IMR-90 (cell line): ENCODE results near the gene CEACAM6. TPM values are rescaled to one million over a fixed set of nuclear protein-coding genes. Genes with fewer than 3 reads are reported as not detected.
"Not testable (repeated sequence)": the region's sequence is repeated elsewhere in the genome, so short reads cannot be mapped to it uniquely, and the experiment has no call there.

Experiments
- ATAC-seq: fragments of 200-7000 bp; cut with Tn5 transposase; 2 replicates; pipeline ENCODE4 v1.9.1; 2020; ENCODE audit warnings: low read depth, mild to moderate bottlenecking, moderate library complexity
- BruUV-seq: library from RNA; stranded (reverse); fragments of 400-500 nt; replicated peaks from 2 replicates; lab custom pipeline; 2021; lab: Mats Ljungman, UMichigan
- CTCF ChIA-PET: fragments of 300-600 bp; formaldehyde crosslinking; extraction: SDS; loops from one replicate; lab custom pipeline; 2021; ENCODE audit warnings: antibody characterized with exemption; lab: Yijun Ruan, JAX
- POLR2A ChIA-PET: fragments of 300-600 bp; sonication (Branson Sonifier 250); formaldehyde crosslinking; loops from one replicate; lab custom pipeline; 2022; ENCODE audit warnings: antibody characterized with exemption; ENCODE audit not compliant: unreplicated experiment; lab: Charles Lee
- DNase-seq: peaks from one replicate; pipeline ENCODE4 v3.0.0; 2013
- H2AFZ ChIP-seq: replicated peaks from 2 replicates; pipeline ENCODE3; 2013; ENCODE audit warnings: low read length, mild to moderate bottlenecking; ENCODE audit not compliant: poor library complexity
- H2AK5ac ChIP-seq: 2 replicates; pipeline ENCODE4 v1.6.1; 2013; ENCODE audit warnings: low read depth, low read length, inconsistent platforms
- H2AK9ac ChIP-seq: replicated peaks from 2 replicates; pipeline ENCODE3; 2013; ENCODE audit warnings: mild to moderate bottlenecking, low read depth, low read length, moderate library complexity; ENCODE audit not compliant: poor library complexity
- H2BK120ac ChIP-seq: 2 replicates; pipeline ENCODE4 v1.6.1; 2013; ENCODE audit warnings: low read depth, low read length, inconsistent platforms
- H2BK15ac ChIP-seq: 3 replicates; pipeline ENCODE4 v1.6.1; 2013; ENCODE audit warnings: low read depth, low read length, inconsistent platforms
- H2BK20ac ChIP-seq: 2 replicates; pipeline ENCODE4 v1.6.1; 2013; ENCODE audit warnings: low read depth, mild to moderate bottlenecking, inconsistent platforms, low read length, moderate library complexity
- H2BK5ac ChIP-seq: 2 replicates; pipeline ENCODE4 v1.6.1; 2013; ENCODE audit warnings: mild to moderate bottlenecking, low read depth, low read length, inconsistent platforms; ENCODE audit not compliant: poor library complexity, severe bottlenecking
- H3K14ac ChIP-seq: replicated peaks from 2 replicates; pipeline ENCODE4 v1.6.1; 2013; ENCODE audit warnings: low read depth, low read length, inconsistent platforms
- H3K18ac ChIP-seq: 2 replicates; pipeline ENCODE4 v1.6.1; 2013; ENCODE audit warnings: low read depth, low read length, control low read depth
- H3K23ac ChIP-seq: 2 replicates; pipeline ENCODE4 v1.6.1; 2013; ENCODE audit warnings: low read depth, low read length, inconsistent platforms
- H3K27ac ChIP-seq: 2 replicates; pipeline ENCODE4 v1.5.1; 2013; ENCODE audit warnings: mild to moderate bottlenecking, control low read depth, low read length; ENCODE audit not compliant: insufficient read depth
- H3K27me3 ChIP-seq: 2 replicates; pipeline ENCODE4 v1.6.1; 2013; ENCODE audit warnings: low read length; ENCODE audit not compliant: control insufficient read depth, insufficient read depth
- H3K36me3 ChIP-seq: 2 replicates; pipeline ENCODE4 v1.6.1; 2013; ENCODE audit warnings: low read length, mixed read lengths; ENCODE audit not compliant: control insufficient read depth, insufficient read depth
- H3K4ac ChIP-seq: 2 replicates; pipeline ENCODE4 v1.6.1; 2013; ENCODE audit warnings: low read depth, low read length, inconsistent platforms
- H3K4me1 ChIP-seq: 2 replicates; pipeline ENCODE4 v1.6.1; 2013; ENCODE audit warnings: low read length, mixed read lengths; ENCODE audit not compliant: control insufficient read depth, insufficient read depth
- H3K4me2 ChIP-seq: 2 replicates; pipeline ENCODE4 v1.6.1; 2013; ENCODE audit warnings: low read depth, mild to moderate bottlenecking, control low read depth, low read length, moderate library complexity
- H3K4me3 ChIP-seq: 2 replicates; pipeline ENCODE4 v1.5.1; 2013; ENCODE audit warnings: low read depth, mild to moderate bottlenecking, control low read depth, low read length, moderate library complexity; ENCODE audit not compliant: insufficient read depth
- H3K56ac ChIP-seq: 2 replicates; pipeline ENCODE4 v1.6.1; 2013; ENCODE audit warnings: low read length, inconsistent platforms; ENCODE audit not compliant: insufficient read depth; ENCODE audit errors: extremely low read depth
- H3K79me1 ChIP-seq, 2 experiments: 2 replicates each; pipeline ENCODE4 v1.6.1; 2013; ENCODE audit warnings: low read length in 2 of 2, inconsistent platforms in 1 of 2, low read depth in 1 of 2
- H3K9ac ChIP-seq: 2 replicates; pipeline ENCODE4 v1.6.1; 2013; ENCODE audit warnings: low read depth, low read length, control low read depth
- H3K9me1 ChIP-seq: 2 replicates; pipeline ENCODE4 v1.6.1; 2013; ENCODE audit warnings: low read length, inconsistent platforms; ENCODE audit not compliant: insufficient read depth
- H3K9me3 ChIP-seq: 2 replicates; pipeline ENCODE4 v1.6.1; 2013; ENCODE audit warnings: low read length; ENCODE audit not compliant: control insufficient read depth, insufficient read depth
- H4K20me1 ChIP-seq: 2 replicates; pipeline ENCODE4 v1.6.1; 2013; ENCODE audit warnings: low read length, inconsistent platforms; ENCODE audit not compliant: insufficient read depth
- H4K5ac ChIP-seq: 2 replicates; pipeline ENCODE4 v1.6.1; 2013; ENCODE audit warnings: mild to moderate bottlenecking, low read depth, low read length, control low read depth
- H4K8ac ChIP-seq, 2 experiments: 2 replicates each; pipeline ENCODE4 v1.6.1; 2013; ENCODE audit warnings: low read depth in 2 of 2, low read length in 2 of 2, control low read depth in 1 of 2, inconsistent platforms in 1 of 2
- H4K91ac ChIP-seq: 2 replicates; pipeline ENCODE4 v1.6.1; 2013; ENCODE audit warnings: low read depth, low read length, inconsistent platforms; ENCODE audit not compliant: insufficient read depth
- WGBS, 2 experiments: methylation state at CpG; one replicate each; pipeline versions ENCODE4 v1.1.5 to v1.1.7; 2013; ENCODE audit warnings: missing lambda C conversion rate in 2 of 2; ENCODE audit not compliant: insufficient read length in 1 of 2; ENCODE audit errors: extremely low coverage in 2 of 2; 5-methylcytosine and 5-hydroxymethylcytosine counted together
- dilution Hi-C: fragments of 300-500 bp; cut with HindIII; formaldehyde crosslinking; loops from one replicate; pipeline ENCODE4 v1.14.3; 2018; ENCODE audit warnings: low sequenced_read_pairs; ENCODE audit not compliant: unreplicated experiment
- in situ Hi-C: fragments of 300-500 bp; cut with MboI; formaldehyde crosslinking; loops from 3 replicates; pipeline ENCODE4 v1.14.3; 2019; ENCODE audit warnings: low sequenced_read_pairs, inconsistent platforms, mixed read lengths
- intact Hi-C: fragments of 100-400 bp; cut with micrococcal nuclease; formaldehyde crosslinking; loops from 2 replicates; pipeline ENCODE4 v1.10.0; 2022
- polyA plus RNA-seq, 3 experiments: library from polyadenylated mRNA; depleted of rRNA; stranded (reverse); fragments of >200 nt; gene quantifications; 2 replicates each; pipeline ENCODE4 v1.2.3, GENCODE V29; 2012; ENCODE audit warnings: low replicate concordance in 1 of 3
- total RNA-seq: library from RNA; depleted of rRNA; stranded (reverse); fragments of >200 nt; gene quantifications from 2 replicates; pipeline ENCODE4 v1.2.3, GENCODE V29; 2012

CEACAM6 gene
- total and polyA plus RNA-seq, 2 of the 4 experiments (the other 2 are of a cell fraction), result not detected

DNA sequence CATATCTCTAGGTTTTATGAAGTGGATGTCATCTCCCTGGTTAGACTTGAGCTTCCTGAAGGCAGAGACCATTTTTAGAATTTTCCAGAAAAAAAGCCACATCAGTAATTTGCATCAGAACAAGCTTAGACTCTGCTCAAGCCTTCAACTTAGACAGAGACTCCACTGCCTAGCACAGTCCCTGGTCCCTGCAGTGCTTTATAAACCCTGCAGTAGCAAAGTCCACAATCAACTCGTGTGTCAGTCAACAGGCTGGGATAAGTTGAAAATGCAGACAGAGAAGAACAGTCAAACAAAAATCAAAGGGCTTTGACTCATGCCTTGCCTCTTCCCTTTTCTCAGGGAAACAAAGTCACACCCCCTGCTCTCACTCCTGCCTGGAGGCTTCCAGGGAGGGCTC, 33.2 kb downstream of the CEACAM6 start:
- H3K36me3 ChIP-seq, H4K8ac ChIP-seq, H3K9me3 ChIP-seq, H2BK15ac ChIP-seq, H3K4ac ChIP-seq, ATAC-seq, H4K20me1 ChIP-seq, H2BK120ac ChIP-seq, H2AK9ac ChIP-seq, dilution Hi-C loops, BruUV-seq, H3K27ac ChIP-seq, H3K23ac ChIP-seq, H2BK5ac ChIP-seq, H3K4me3 ChIP-seq, H3K9ac ChIP-seq, H2BK20ac ChIP-seq, H3K9me1 ChIP-seq, H2AFZ ChIP-seq, H4K5ac ChIP-seq, in situ Hi-C loops, H3K79me1 ChIP-seq, DNase-seq, H3K4me1 ChIP-seq, H3K14ac ChIP-seq, H3K56ac ChIP-seq, H3K27me3 ChIP-seq, H3K4me2 ChIP-seq, CTCF ChIA-PET, H4K91ac ChIP-seq, H3K18ac ChIP-seq, POLR2A ChIA-PET, H2AK5ac ChIP-seq, intact Hi-C loops: not testable (repeated sequence)
- WGBS, 2 experiments, result no CpG with 5 or more reads among the region's 1 CpG

DNA sequence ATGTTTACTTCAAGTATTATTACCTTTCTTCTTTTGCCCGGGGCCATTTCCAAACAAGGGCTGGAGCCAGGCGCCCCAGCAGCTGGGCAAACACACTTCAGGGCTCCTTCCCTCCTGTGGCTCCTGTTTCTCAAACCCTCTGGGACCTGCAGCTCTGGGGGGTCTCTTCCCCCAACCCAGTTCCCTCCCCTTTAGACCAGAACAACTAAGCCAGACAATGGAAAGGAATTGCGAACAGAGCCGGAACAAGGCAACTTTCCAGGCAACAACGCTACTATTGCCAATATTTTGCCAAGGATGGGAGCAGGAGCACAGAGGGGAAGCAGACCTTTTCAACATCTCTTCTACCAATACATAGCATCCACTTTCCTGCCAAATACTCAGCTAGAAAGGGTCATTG, 33.7 kb downstream of the CEACAM6 start:
- H3K27me3 ChIP-seq, H3K4ac ChIP-seq, H2AK9ac ChIP-seq, H4K20me1 ChIP-seq, H4K8ac ChIP-seq, H3K79me1 ChIP-seq, CTCF ChIA-PET, H2BK15ac ChIP-seq, H2BK5ac ChIP-seq, H3K9me1 ChIP-seq, H2BK120ac ChIP-seq, in situ Hi-C loops, H3K23ac ChIP-seq, H3K18ac ChIP-seq, H4K5ac ChIP-seq, H3K14ac ChIP-seq, POLR2A ChIA-PET, dilution Hi-C loops, H2AFZ ChIP-seq, H3K9ac ChIP-seq, H2AK5ac ChIP-seq, H3K56ac ChIP-seq, H2BK20ac ChIP-seq, H3K9me3 ChIP-seq, BruUV-seq, ATAC-seq, H3K4me1 ChIP-seq, H3K4me3 ChIP-seq, H3K4me2 ChIP-seq, H3K27ac ChIP-seq, intact Hi-C loops, H4K91ac ChIP-seq, H3K36me3 ChIP-seq, DNase-seq: not testable (repeated sequence)
- WGBS, 2 experiments, result no CpG with 5 or more reads among the region's 5 CpGs
